GM18907 (cell line): ENCODE measurements around the gene TMEM117.

Source experiments
- ATAC-seq: cut with Tn5 transposase; IDR thresholded peaks from one replicate; pipeline ENCODE4 v1.9.1; 2021; ENCODE audit warnings: mild to moderate bottlenecking, moderate library complexity; ENCODE audit not compliant: unreplicated experiment

Gene TMEM117

GRCh38 chr12:44436756-44437155 is 600.9 kb downstream of the TMEM117 start:
- ATAC-seq = no peak
